Measurements from ENCODE around the gene PLGRKT.

PLGRKT gene

GRCh38 chr9:5459289-5459829 lies 21.6 kb upstream of the PLGRKT start:
- Histone ChIP-seq H3K36me3 (ENCODE audit: control insufficient read depth, low read length) (no peaks in the 10 kb centered on the region), H3K27me3 (ENCODE audit: control insufficient read depth, low read length) (no peaks in the 10 kb centered on the region), H3K4me1 (ENCODE audit: control insufficient read depth, low read length) (peaks cover 13% of the 10 kb centered on the region), H3K9me2 (replicated peaks; ENCODE audit: control insufficient read depth, low read length) (no peaks in the 10 kb centered on the region), H3F3A (ENCODE audit: control insufficient read depth, insufficient read depth) (no peaks in the 10 kb centered on the region), H3K9me3 (ENCODE audit: control insufficient read depth, insufficient read depth, low read length) (no peaks in the 10 kb centered on the region), H3K4me3 (ENCODE audit: low read length) (no peak overlapping the region), H3K27ac (ENCODE audit: low read depth, low read length) (no peak overlapping the region), H3K4me2 (ENCODE audit: low read length) (no peak overlapping the region), H3K79me2 (ENCODE audit: control insufficient read depth, low read length) (no peaks in the 10 kb centered on the region), H4K20me1 (ENCODE audit: control insufficient read depth, insufficient read depth, low read depth, low read length) (no peaks in the 10 kb centered on the region)
- TF ChIP-seq CTCF (IDR thresholded peaks at IDR 0.05; ENCODE audit: low read depth, low read length, poor library complexity, severe bottlenecking), result no peak
- TF ChIP-seq EZH2phosphoT487 (IDR thresholded peaks at IDR 0.05; ENCODE audit: borderline replicate concordance, low read length), result no peak

GRCh38 chr9:5455181-5455580 lies 17.5 kb upstream of the PLGRKT start:
- Histone ChIP-seq H3K4me2 (ENCODE audit: low read length) (no peak overlapping the region), H3K9me2 (replicated peaks; ENCODE audit: control insufficient read depth, low read length) (no peaks in the 10 kb centered on the region), H3K27ac (ENCODE audit: low read depth, low read length) (no peak overlapping the region), H3K4me1 (ENCODE audit: control insufficient read depth, low read length) (peaks cover 17% of the 10 kb centered on the region), H3F3A (ENCODE audit: control insufficient read depth, insufficient read depth) (no peaks in the 10 kb centered on the region), H3K36me3 (ENCODE audit: control insufficient read depth, low read length) (no peaks in the 10 kb centered on the region), H3K27me3 (ENCODE audit: control insufficient read depth, low read length) (peaks cover 4% of the 10 kb centered on the region), H3K9me3 (ENCODE audit: control insufficient read depth, insufficient read depth, low read length) (no peaks in the 10 kb centered on the region), H4K20me1 (ENCODE audit: control insufficient read depth, insufficient read depth, low read depth, low read length) (no peaks in the 10 kb centered on the region), H3K79me2 (ENCODE audit: control insufficient read depth, low read length) (no peaks in the 10 kb centered on the region), H3K4me3 (ENCODE audit: low read length) (no peak overlapping the region)
- TF ChIP-seq EZH2phosphoT487 (IDR thresholded peaks at IDR 0.05; ENCODE audit: borderline replicate concordance, low read length) (no peak), CTCF (IDR thresholded peaks at IDR 0.05; ENCODE audit: low read depth, low read length, poor library complexity, severe bottlenecking) (no peak)

GRCh38 chr9:5453673-5454072 lies 15.9 kb upstream of the PLGRKT start:
- Histone ChIP-seq H3K9me3 (ENCODE audit: control insufficient read depth, insufficient read depth, low read length) (no peaks in the 10 kb centered on the region), H3K27me3 (ENCODE audit: control insufficient read depth, low read length) (peaks cover 18% of the 10 kb centered on the region), H3K4me1 (ENCODE audit: control insufficient read depth, low read length) (peaks cover 17% of the 10 kb centered on the region), H4K20me1 (ENCODE audit: control insufficient read depth, insufficient read depth, low read depth, low read length) (no peaks in the 10 kb centered on the region), H3K9me2 (replicated peaks; ENCODE audit: control insufficient read depth, low read length) (no peaks in the 10 kb centered on the region), H3K79me2 (ENCODE audit: control insufficient read depth, low read length) (no peaks in the 10 kb centered on the region), H3K36me3 (ENCODE audit: control insufficient read depth, low read length) (no peaks in the 10 kb centered on the region), H3K4me3 (ENCODE audit: low read length) (no peak overlapping the region), H3K27ac (ENCODE audit: low read depth, low read length) (no peak overlapping the region), H3F3A (ENCODE audit: control insufficient read depth, insufficient read depth) (no peaks in the 10 kb centered on the region), H3K4me2 (ENCODE audit: low read length) (no peak overlapping the region)
- TF ChIP-seq EZH2phosphoT487 (IDR thresholded peaks at IDR 0.05; ENCODE audit: borderline replicate concordance, low read length), result no peak
- TF ChIP-seq CTCF (IDR thresholded peaks at IDR 0.05; ENCODE audit: low read depth, low read length, poor library complexity, severe bottlenecking), result no peak

Data from DOHH2 (cell line).